ENCODE results near the gene NDST4.

DNA sequence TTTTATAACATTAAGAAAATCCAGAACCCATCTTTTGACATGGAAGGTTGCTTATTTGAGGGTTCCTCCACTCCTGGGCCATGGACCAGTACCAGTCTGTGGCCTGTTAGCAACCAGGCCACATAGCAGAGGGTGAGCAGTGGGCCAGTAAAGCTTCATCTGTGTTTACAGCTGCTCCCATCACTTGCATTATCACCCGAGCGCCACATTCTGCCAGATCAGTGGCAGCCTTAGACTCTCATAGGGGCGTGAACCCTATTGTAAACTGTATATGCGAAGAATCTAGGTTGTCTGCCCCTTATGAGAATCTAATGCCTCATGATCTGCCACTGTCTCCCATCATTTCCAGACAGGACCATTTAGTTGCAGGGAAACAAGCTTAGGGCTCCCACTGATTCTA lies 58.6 kb downstream of the NDST4 start:
- no peak for TF ChIP-seq POLR2A (IDR thresholded peaks at IDR 0.05)
- TF ChIP-seq, protein P1, sequence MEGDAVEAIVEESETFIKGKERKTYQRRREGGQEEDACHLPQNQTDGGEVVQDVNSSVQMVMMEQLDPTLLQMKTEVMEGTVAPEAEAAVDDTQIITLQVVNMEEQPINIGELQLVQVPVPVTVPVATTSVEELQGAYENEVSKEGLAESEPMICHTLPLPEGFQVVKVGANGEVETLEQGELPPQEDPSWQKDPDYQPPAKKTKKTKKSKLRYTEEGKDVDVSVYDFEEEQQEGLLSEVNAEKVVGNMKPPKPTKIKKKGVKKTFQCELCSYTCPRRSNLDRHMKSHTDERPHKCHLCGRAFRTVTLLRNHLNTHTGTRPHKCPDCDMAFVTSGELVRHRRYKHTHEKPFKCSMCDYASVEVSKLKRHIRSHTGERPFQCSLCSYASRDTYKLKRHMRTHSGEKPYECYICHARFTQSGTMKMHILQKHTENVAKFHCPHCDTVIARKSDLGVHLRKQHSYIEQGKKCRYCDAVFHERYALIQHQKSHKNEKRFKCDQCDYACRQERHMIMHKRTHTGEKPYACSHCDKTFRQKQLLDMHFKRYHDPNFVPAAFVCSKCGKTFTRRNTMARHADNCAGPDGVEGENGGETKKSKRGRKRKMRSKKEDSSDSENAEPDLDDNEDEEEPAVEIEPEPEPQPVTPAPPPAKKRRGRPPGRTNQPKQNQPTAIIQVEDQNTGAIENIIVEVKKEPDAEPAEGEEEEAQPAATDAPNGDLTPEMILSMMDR (IDR thresholded peaks at IDR 0.05), result no peak
